GM18502 (cell line): ENCODE results near the gene PCDHGA10.
"Not testable (repeated sequence)": the region's sequence is repeated elsewhere in the genome, so short reads cannot be mapped to it uniquely, and the experiment has no call there.

Experiments used
- ATAC-seq: cut with Tn5 transposase; IDR thresholded peaks from one replicate; pipeline ENCODE4 v1.9.1; 2021; ENCODE audit warnings: mild to moderate bottlenecking; ENCODE audit not compliant: unreplicated experiment, poor library complexity

PCDHGA10 gene

GRCh38 chr5:141412854-141413539 lies at the start of gene PCDHGA10:
Gene PCDHGA10, plus strand, starts transcription at chr5:141412987. Its CDS starts 189 bp downstream, at chr5:141413176.
- peak; percentile 77 for ATAC-seq

GRCh38 chr5:141363952-141364660 lies 48.7 kb upstream of the PCDHGA10 start, which contains the start of gene PCDHGA5:
Gene PCDHGA5, plus strand, starts transcription at chr5:141364162. Its CDS starts 169 bp downstream, at chr5:141364331.
- ATAC-seq, result no peak

- ATAC-seq, result no peak
These were observed 46.5 kb upstream of the PCDHGA10 start for GRCh38 chr5:141366016-141366896.

DNA sequence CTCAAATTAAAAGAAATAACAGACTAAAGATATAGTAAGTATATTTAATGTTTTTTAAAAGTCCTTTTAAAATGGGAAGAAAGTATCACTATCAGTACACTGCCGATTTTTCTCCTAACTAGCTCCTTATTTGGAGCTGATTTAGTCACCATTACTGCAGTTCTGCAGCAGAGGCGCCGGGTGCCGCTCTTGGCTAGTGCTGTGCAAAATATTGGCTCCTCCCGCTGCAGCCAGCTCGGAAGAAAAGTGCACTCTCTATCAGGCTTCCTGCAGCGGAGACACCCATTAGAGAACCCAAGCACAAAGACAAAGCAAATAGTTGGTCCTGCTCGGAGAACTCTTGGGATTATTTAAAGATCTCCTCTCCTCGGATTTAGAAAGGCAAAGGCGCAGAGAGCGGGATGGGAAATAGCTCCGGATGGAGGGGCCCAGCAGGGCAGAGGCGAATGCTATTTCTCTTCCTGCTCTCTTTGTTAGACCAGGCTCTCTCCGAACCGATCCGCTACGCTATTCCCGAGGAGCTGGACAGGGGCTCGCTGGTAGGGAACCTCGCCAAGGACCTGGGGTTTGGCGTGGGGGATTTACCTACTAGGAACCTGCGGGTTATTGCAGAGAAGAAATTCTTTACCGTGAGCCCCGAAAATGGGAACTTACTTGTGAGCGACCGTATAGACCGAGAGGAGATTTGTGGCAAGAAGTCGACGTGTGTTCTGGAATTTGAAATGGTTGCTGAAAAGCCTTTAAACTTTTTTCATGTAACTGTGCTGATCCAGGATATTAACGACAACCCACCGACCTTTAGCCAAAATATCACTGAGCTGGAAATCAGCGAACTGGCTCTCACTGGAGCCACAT lies 42.6 kb upstream of the PCDHGA10 start, which contains the start of gene PCDHGB3:
TSS of gene PCDHGB3 (plus strand) at position 249 of the 855 bp plus-strand sequence. CDS start at position 402, 153 bp downstream.
- peak; percentile 61 for ATAC-seq

GRCh38 chr5:141371572-141372475 lies 41.0 kb upstream of the PCDHGA10 start:
- no peak for ATAC-seq

DNA sequence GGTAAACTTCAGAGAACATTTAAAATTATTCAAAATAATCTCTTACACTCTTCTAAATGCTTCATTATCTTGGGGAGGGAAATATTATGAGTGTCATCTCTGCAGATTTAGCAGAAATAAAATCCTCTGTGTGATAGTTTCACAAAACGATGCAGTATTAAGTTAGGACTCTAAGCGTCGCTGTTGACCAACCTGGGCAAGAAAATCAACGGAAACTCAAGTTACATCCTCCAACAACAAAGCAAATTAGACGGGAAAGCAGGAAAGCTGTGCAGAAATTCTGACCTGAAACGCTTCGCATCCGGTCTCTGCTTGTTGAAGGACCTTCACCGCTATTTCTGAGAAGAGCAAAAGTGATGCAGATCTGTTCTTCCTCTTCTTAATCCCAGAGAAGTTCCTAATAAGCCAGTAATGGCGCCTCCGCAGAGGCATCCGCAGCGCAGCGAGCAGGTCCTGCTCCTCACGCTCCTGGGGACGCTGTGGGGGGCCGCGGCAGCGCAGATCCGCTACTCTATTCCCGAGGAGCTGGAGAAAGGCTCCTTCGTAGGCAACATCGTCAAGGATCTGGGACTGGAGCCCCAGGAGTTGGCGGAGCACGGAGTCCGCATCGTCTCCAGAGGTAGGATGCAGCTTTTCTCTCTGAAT lies 39.0 kb upstream of the PCDHGA10 start, which contains the start of gene PCDHGA6:
TSS of gene PCDHGA6 (plus strand) at position 219 of the 645 bp plus-strand sequence. CDS start at position 412, 193 bp downstream.
- no peak for ATAC-seq

GRCh38 chr5:141374627-141375026 lies 38.2 kb upstream of the PCDHGA10 start:
- ATAC-seq, result no peak

DNA sequence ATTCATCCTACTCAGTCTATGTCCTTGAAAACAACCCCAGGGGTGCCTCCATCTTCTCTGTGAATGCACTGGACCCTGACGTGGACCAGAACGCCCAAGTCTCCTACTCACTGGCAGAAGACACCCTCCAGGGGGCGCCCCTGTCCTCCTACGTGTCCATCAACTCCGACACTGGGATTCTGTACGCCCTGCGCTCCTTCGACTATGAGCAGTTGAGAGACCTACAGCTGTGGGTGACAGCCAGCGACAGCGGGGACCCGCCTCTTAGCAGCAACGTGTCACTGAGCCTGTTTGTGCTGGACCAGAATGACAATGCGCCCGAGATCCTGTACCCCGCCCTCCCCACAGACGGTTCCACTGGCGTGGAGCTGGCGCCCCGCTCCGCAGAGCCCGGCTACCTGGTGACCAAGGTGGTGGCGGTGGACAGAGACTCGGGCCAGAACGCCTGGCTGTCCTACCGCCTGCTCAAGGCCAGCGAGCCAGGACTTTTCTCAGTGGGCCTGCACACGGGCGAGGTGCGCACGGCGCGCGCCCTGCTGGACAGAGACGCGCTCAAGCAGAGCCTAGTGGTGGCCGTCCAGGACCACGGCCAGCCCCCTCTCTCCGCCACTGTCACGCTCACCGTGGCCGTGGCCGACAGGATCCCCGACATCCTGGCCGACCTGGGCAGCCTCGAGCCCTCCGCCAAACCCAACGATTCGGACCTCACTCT lies 37.2 kb upstream of the PCDHGA10 start:
- not testable (repeated sequence) for ATAC-seq

GRCh38 chr5:141382469-141383294 lies 30.1 kb upstream of the PCDHGA10 start, which contains the start of gene PCDHGA7:
Gene PCDHGA7, plus strand, starts transcription at chr5:141382742. Its CDS starts 158 bp downstream, at chr5:141382900.
- no peak for ATAC-seq

DNA sequence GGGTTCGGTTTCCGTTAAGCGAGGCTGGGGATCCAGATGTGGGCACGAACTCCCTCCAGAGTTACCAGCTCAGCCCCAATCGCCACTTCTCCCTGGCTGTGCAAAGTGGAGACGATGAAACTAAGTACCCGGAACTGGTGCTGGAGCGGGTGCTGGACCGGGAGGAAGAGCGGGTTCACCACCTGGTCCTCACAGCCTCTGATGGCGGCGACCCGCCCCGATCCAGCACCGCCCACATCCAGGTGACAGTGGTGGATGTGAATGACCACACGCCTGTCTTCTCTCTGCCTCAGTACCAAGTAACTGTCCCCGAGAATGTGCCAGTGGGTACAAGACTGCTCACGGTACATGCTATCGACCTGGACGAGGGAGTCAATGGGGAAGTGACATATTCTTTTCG lies 29.4 kb upstream of the PCDHGA10 start:
- no peak for ATAC-seq

GRCh38 chr5:141384471-141385267 lies 28.1 kb upstream of the PCDHGA10 start:
- ATAC-seq, result no peak

DNA sequence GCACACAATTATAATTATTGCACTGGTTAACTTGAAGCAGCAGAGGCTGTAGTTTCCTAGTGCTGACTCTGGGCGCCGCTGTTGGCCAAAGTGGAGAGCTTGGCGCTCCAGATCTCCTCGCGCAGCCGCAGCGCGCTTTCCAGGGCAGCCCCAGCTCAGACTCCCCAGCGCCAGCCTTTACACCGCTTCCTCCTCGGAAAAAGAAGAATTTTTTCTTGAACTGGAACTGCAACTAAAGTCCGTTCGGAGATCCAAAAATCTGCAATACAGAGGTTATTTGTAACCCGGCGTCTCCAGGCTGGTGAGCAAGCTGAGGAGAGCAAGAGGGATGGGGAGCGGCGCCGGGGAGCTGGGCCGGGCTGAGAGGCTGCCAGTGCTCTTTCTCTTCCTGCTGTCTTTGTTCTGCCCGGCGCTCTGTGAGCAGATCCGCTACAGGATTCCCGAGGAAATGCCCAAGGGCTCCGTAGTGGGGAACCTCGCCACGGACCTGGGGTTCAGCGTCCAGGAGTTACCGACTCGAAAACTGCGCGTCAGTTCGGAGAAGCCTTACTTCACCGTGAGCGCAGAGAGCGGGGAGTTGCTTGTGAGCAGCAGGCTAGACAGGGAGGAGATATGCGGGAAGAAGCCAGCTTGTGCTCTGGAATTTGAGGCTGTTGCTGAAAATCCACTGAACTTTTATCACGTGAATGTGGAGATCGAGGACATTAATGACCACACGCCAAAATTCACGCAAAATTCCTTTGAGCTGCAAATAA lies 25.1 kb upstream of the PCDHGA10 start, which contains the start of gene PCDHGB4:
TSS of gene PCDHGB4 (plus strand) at position 142 of the 755 bp plus-strand sequence. CDS start at position 329, 187 bp downstream.
- ATAC-seq, result peak; percentile 97

- no peak for ATAC-seq
These were observed 24.1 kb upstream of the PCDHGA10 start for GRCh38 chr5:141388661-141389060.

GRCh38 chr5:141389153-141390042 lies 23.4 kb upstream of the PCDHGA10 start:
- ATAC-seq, result no peak
